ENCODE results near the gene ITGB7.
"Not testable (repeated sequence)": the region's sequence is repeated elsewhere in the genome, so short reads cannot be mapped to it uniquely, and the experiment has no call there.

ITGB7 gene

GRCh38 chr12:53217051-53217930, 10.2 kb upstream of the ITGB7 start:
- H3K27me3 Mint-ChIP-seq (ENCODE audit: low read depth) = no peaks in the 10 kb centered on the region
- peaks cover 57% of the 10 kb centered on the region for H3K4me1 Mint-ChIP-seq (ENCODE audit: low read depth)

GRCh38 chr12:53215497-53215896, 8.4 kb upstream of the ITGB7 start:
- no peak overlapping the region for H3K4me3 Mint-ChIP-seq
- no peaks in the 10 kb centered on the region for H3K9me3 Mint-ChIP-seq
- H3K4me1 Mint-ChIP-seq (ENCODE audit: low read depth) = peaks cover 54% of the 10 kb centered on the region
- peaks cover 55% of the 10 kb centered on the region for H3K36me3 Mint-ChIP-seq (ENCODE audit: low read depth)
- no peaks in the 10 kb centered on the region for H3K27me3 Mint-ChIP-seq (ENCODE audit: low read depth)
- DNase-seq (ENCODE audit: low spot score) = no peak
- H3K27ac Mint-ChIP-seq = peak overlapping the region; percentile 66

More at GRCh38 chr12:53217051-53217930, 10.2 kb upstream of the ITGB7 start:
- H3K9me3 Mint-ChIP-seq = no peaks in the 10 kb centered on the region
- peaks cover 47% of the 10 kb centered on the region for H3K36me3 Mint-ChIP-seq (ENCODE audit: low read depth)
- H3K27ac Mint-ChIP-seq = peak overlapping the region; percentile 75
- peak overlapping the region; percentile 97 for H3K4me3 Mint-ChIP-seq
- no peak for DNase-seq (ENCODE audit: low spot score)

- no peaks in the 10 kb centered on the region for H3K9me3 Mint-ChIP-seq
- H3K4me1 Mint-ChIP-seq (ENCODE audit: low read depth) = peaks cover 54% of the 10 kb centered on the region
- H3K4me3 Mint-ChIP-seq = no peak overlapping the region
- no peaks in the 10 kb centered on the region for H3K27me3 Mint-ChIP-seq (ENCODE audit: low read depth)
- DNase-seq (ENCODE audit: low spot score) = no peak
- peaks cover 61% of the 10 kb centered on the region for H3K36me3 Mint-ChIP-seq (ENCODE audit: low read depth)
- no peak overlapping the region for H3K27ac Mint-ChIP-seq
Measured at GRCh38 chr12:53214687-53215455, 7.8 kb upstream of the ITGB7 start.

- Mint-ChIP-seq H3K27me3 (ENCODE audit: low read depth) (no peaks in the 10 kb centered on the region), H3K4me3 (no peak overlapping the region), H3K4me1 (ENCODE audit: low read depth) (peaks cover 54% of the 10 kb centered on the region), H3K9me3 (no peaks in the 10 kb centered on the region), H3K27ac (peak overlapping the region; percentile 71), H3K36me3 (ENCODE audit: low read depth) (peaks cover 60% of the 10 kb centered on the region)
- DNase-seq (ENCODE audit: low spot score) = no peak
Measured at GRCh38 chr12:53214221-53214620, 7.2 kb upstream of the ITGB7 start.

- Mint-ChIP-seq H3K4me1 (ENCODE audit: low read depth) (peaks cover 58% of the 10 kb centered on the region), H3K27me3 (ENCODE audit: low read depth) (no peaks in the 10 kb centered on the region), H3K4me3 (no peak overlapping the region), H3K27ac (peak overlapping the region; percentile 71), H3K36me3 (ENCODE audit: low read depth) (peaks cover 64% of the 10 kb centered on the region), H3K9me3 (no peaks in the 10 kb centered on the region)
- peak; percentile 76 for DNase-seq (ENCODE audit: low spot score)
Measured at GRCh38 chr12:53213348-53213747, 6.3 kb upstream of the ITGB7 start.

GRCh38 chr12:53212931-53213330, 5.9 kb upstream of the ITGB7 start:
- Mint-ChIP-seq H3K36me3 (ENCODE audit: low read depth) (peaks cover 65% of the 10 kb centered on the region), H3K27ac (no peak overlapping the region), H3K27me3 (ENCODE audit: low read depth) (no peaks in the 10 kb centered on the region), H3K9me3 (no peaks in the 10 kb centered on the region), H3K4me3 (no peak overlapping the region), H3K4me1 (ENCODE audit: low read depth) (peaks cover 62% of the 10 kb centered on the region)
- no peak for DNase-seq (ENCODE audit: low spot score)

- Mint-ChIP-seq H3K27me3 (ENCODE audit: low read depth) (no peaks in the 10 kb centered on the region), H3K27ac (peak overlapping the region; percentile 40), H3K36me3 (ENCODE audit: low read depth) (peaks cover 63% of the 10 kb centered on the region), H3K4me3 (no peak overlapping the region), H3K4me1 (ENCODE audit: low read depth) (peaks cover 58% of the 10 kb centered on the region), H3K9me3 (no peaks in the 10 kb centered on the region)
- no peak for DNase-seq (ENCODE audit: low spot score)
Measured at GRCh38 chr12:53211476-53212381, 4.7 kb upstream of the ITGB7 start.

- Mint-ChIP-seq H3K36me3 (ENCODE audit: low read depth) (peaks cover 66% of the 10 kb centered on the region), H3K9me3 (no peaks in the 10 kb centered on the region), H3K4me3 (no peak overlapping the region), H3K27me3 (ENCODE audit: low read depth) (no peaks in the 10 kb centered on the region), H3K4me1 (ENCODE audit: low read depth) (peaks cover 53% of the 10 kb centered on the region), H3K27ac (no peak overlapping the region)
- no peak for DNase-seq (ENCODE audit: low spot score)
Measured at GRCh38 chr12:53210843-53211242, 3.8 kb upstream of the ITGB7 start.

- Mint-ChIP-seq H3K27ac (peak overlapping the region; percentile 92), H3K4me1 (ENCODE audit: low read depth) (peaks cover 48% of the 10 kb centered on the region), H3K9me3 (no peaks in the 10 kb centered on the region), H3K27me3 (ENCODE audit: low read depth) (no peaks in the 10 kb centered on the region), H3K4me3 (peak overlapping the region; percentile 87), H3K36me3 (ENCODE audit: low read depth) (peaks cover 66% of the 10 kb centered on the region)
- peak; percentile 54 for DNase-seq (ENCODE audit: low spot score)
Measured at GRCh38 chr12:53208877-53209463, 1.9 kb upstream of the ITGB7 start.

- DNase-seq (ENCODE audit: low spot score) = no peak
- Mint-ChIP-seq H3K4me1 (ENCODE audit: low read depth) (peaks cover 47% of the 10 kb centered on the region), H3K4me3 (peak overlapping the region; percentile 87), H3K36me3 (ENCODE audit: low read depth) (peaks cover 65% of the 10 kb centered on the region), H3K9me3 (no peaks in the 10 kb centered on the region), H3K27me3 (ENCODE audit: low read depth) (no peaks in the 10 kb centered on the region), H3K27ac (peak overlapping the region; percentile 92)
Measured at GRCh38 chr12:53208435-53208834, 1.4 kb upstream of the ITGB7 start.

- Mint-ChIP-seq H3K4me3 (peak overlapping the region; percentile 91), H3K27ac (peak overlapping the region; percentile 94), H3K27me3 (ENCODE audit: low read depth) (no peaks in the 10 kb centered on the region), H3K36me3 (ENCODE audit: low read depth) (peaks cover 63% of the 10 kb centered on the region), H3K9me3 (no peaks in the 10 kb centered on the region), H3K4me1 (ENCODE audit: low read depth) (peaks cover 54% of the 10 kb centered on the region)
- peak; percentile 83 for DNase-seq (ENCODE audit: low spot score)
Measured at GRCh38 chr12:53205747-53206419, 1.2 kb downstream of the ITGB7 start.

- H3K27me3 Mint-ChIP-seq (ENCODE audit: low read depth) = no peaks in the 10 kb centered on the region
- peak overlapping the region; percentile 91 for H3K4me3 Mint-ChIP-seq
- H3K9me3 Mint-ChIP-seq = no peaks in the 10 kb centered on the region
- peaks cover 65% of the 10 kb centered on the region for H3K36me3 Mint-ChIP-seq (ENCODE audit: low read depth)
- H3K27ac Mint-ChIP-seq = peak overlapping the region; percentile 17
- DNase-seq (ENCODE audit: low spot score) = no peak
- H3K4me1 Mint-ChIP-seq (ENCODE audit: low read depth) = peaks cover 63% of the 10 kb centered on the region
Measured at GRCh38 chr12:53204351-53204750, 2.7 kb downstream of the ITGB7 start.

- H3K27me3 Mint-ChIP-seq (ENCODE audit: low read depth); H3K4me3 Mint-ChIP-seq; H3K27ac Mint-ChIP-seq; DNase-seq (ENCODE audit: low spot score); H3K9me3 Mint-ChIP-seq: not testable (repeated sequence)
- Mint-ChIP-seq H3K4me1 (ENCODE audit: low read depth) (peaks cover 60% of the 10 kb centered on the region), H3K36me3 (ENCODE audit: low read depth) (peaks cover 72% of the 10 kb centered on the region)
Measured at GRCh38 chr12:53202316-53202715, 4.7 kb downstream of the ITGB7 start.
